Mesenchymal stem cell (in vitro differentiated cells and primary cell): ENCODE measurements around the gene SULT1E1.
A peak's percentile ranks its signal among the peaks of the same experiment; 100 is the strongest.

Experiments used
- DNase-seq: peaks from one replicate; pipeline ENCODE4 v3.0.0-alpha.2; 2013
- H2AFZ ChIP-seq: one replicate; pipeline ENCODE4 v1.6.1; 2013; ENCODE audit warnings: low read depth, mild to moderate bottlenecking, control low read depth, inconsistent platforms, low read length, moderate library complexity
- H2AK5ac ChIP-seq: 2 replicates; pipeline ENCODE4 v1.6.1; 2013; ENCODE audit warnings: low read length, moderate library complexity, mild to moderate bottlenecking, inconsistent platforms; ENCODE audit not compliant: severe bottlenecking
- H2BK120ac ChIP-seq: one replicate; pipeline ENCODE4 v1.6.1; 2013; ENCODE audit warnings: low read depth, mild to moderate bottlenecking, inconsistent platforms, low read length, moderate library complexity
- H2BK12ac ChIP-seq, 2 experiments: one replicate each; pipeline ENCODE4 v1.6.1; 2013; ENCODE audit warnings: inconsistent platforms in 2 of 2, low read length in 2 of 2, mild to moderate bottlenecking in 2 of 2, moderate library complexity in 2 of 2, control low read depth in 1 of 2
- H2BK15ac ChIP-seq: one replicate; pipeline ENCODE4 v1.6.1; 2013; ENCODE audit warnings: mild to moderate bottlenecking, low read depth, inconsistent platforms; ENCODE audit not compliant: poor library complexity, severe bottlenecking
- H2BK5ac ChIP-seq: 2 replicates; pipeline ENCODE4 v1.6.1; 2013; ENCODE audit warnings: low read depth, mild to moderate bottlenecking, low read length, control low read depth, inconsistent platforms; ENCODE audit not compliant: poor library complexity, severe bottlenecking
- H3K14ac ChIP-seq, 2 experiments: one replicate each; pipeline ENCODE4 v1.6.1; 2013; ENCODE audit warnings: inconsistent platforms in 2 of 2, low read length in 2 of 2, control low read depth in 1 of 2, mild to moderate bottlenecking in 1 of 2, moderate library complexity in 1 of 2
- H3K18ac ChIP-seq, 2 experiments: one replicate each; pipeline ENCODE4 v1.6.1; 2013; ENCODE audit warnings: inconsistent platforms in 2 of 2, low read length in 2 of 2, control low read depth in 1 of 2, low read depth in 1 of 2, mild to moderate bottlenecking in 1 of 2
- H3K23ac ChIP-seq, 2 experiments: one replicate each; pipeline ENCODE4 v1.6.1; 2013; ENCODE audit warnings: inconsistent platforms in 2 of 2, low read length in 2 of 2, mild to moderate bottlenecking in 2 of 2, moderate library complexity in 2 of 2, control low read depth in 1 of 2
- H3K27ac ChIP-seq: 2 replicates; pipeline ENCODE4 v1.5.1; 2013; ENCODE audit warnings: mild to moderate bottlenecking, moderate library complexity, low read length, control low read depth, inconsistent platforms; ENCODE audit not compliant: poor library complexity, severe bottlenecking
- H3K27me3 ChIP-seq, 2 experiments: 2 replicates each; pipeline versions ENCODE4 v1.6.1 to v1.7.0; 2013; ENCODE audit warnings: low read length in 2 of 2, mild to moderate bottlenecking in 2 of 2, moderate library complexity in 2 of 2, control low read depth in 1 of 2, inconsistent platforms in 1 of 2; ENCODE audit not compliant: control insufficient read depth in 1 of 2, insufficient read depth in 1 of 2
- H3K36me3 ChIP-seq, 2 experiments: 2 replicates each; pipeline versions ENCODE4 v1.6.1 to v1.7.0; 2013; ENCODE audit warnings: low read length in 2 of 2, control low read depth in 1 of 2, inconsistent platforms in 1 of 2, low read depth in 1 of 2, mild to moderate bottlenecking in 1 of 2; ENCODE audit not compliant: insufficient read depth in 2 of 2, control insufficient read depth in 1 of 2
- H3K4ac ChIP-seq, 2 experiments: one replicate each; pipeline ENCODE4 v1.6.1; 2013; ENCODE audit warnings: inconsistent platforms in 2 of 2, low read length in 2 of 2, mild to moderate bottlenecking in 2 of 2, moderate library complexity in 2 of 2, control low read depth in 1 of 2, low read depth in 1 of 2
- H3K4me1 ChIP-seq: 2 replicates; pipeline ENCODE4 v1.6.1; 2013; ENCODE audit warnings: low read depth, low read length, control low read depth; ENCODE audit not compliant: control insufficient read depth, insufficient read depth
- H3K4me2 ChIP-seq: 2 replicates; pipeline ENCODE4 v1.6.1; 2013; ENCODE audit warnings: low read length, mild to moderate bottlenecking, inconsistent platforms; ENCODE audit not compliant: poor library complexity, severe bottlenecking
- H3K4me3 ChIP-seq, 2 experiments: 2 replicates each; pipeline versions ENCODE4 v1.5.1 to v1.7.0; 2013; ENCODE audit warnings: low read length in 2 of 2, mild to moderate bottlenecking in 2 of 2, control low read depth in 1 of 2, low read depth in 1 of 2; ENCODE audit not compliant: insufficient read depth in 1 of 2
- H3K79me1 ChIP-seq: replicated peaks from 2 replicates; pipeline ENCODE4 v1.6.1; 2013; ENCODE audit warnings: mild to moderate bottlenecking, control low read depth, low read length, inconsistent platforms; ENCODE audit not compliant: poor library complexity, severe bottlenecking
- H3K9ac ChIP-seq: 2 replicates; pipeline ENCODE4 v1.7.0; 2013; ENCODE audit warnings: mild to moderate bottlenecking, low read length, moderate library complexity
- H3K9me3 ChIP-seq: 2 replicates; pipeline ENCODE4 v1.7.0; 2013; ENCODE audit warnings: mild to moderate bottlenecking, low read length; ENCODE audit not compliant: control insufficient read depth
- H4K8ac ChIP-seq: one replicate; pipeline ENCODE4 v1.6.1; 2013; ENCODE audit warnings: inconsistent platforms, mild to moderate bottlenecking, low read length, moderate library complexity
- H4K91ac ChIP-seq: one replicate; pipeline ENCODE4 v1.6.1; 2013; ENCODE audit warnings: mild to moderate bottlenecking, low read length, inconsistent platforms
- WGBS: methylation state at CpG from one replicate; pipeline ENCODE4 v1.1.7; 2013; ENCODE audit warnings: mixed read lengths; 5-methylcytosine and 5-hydroxymethylcytosine counted together

The SULT1E1 gene

GRCh38 chr4:69859140-69859685, 732 bp downstream of the SULT1E1 start:
- DNase-seq, result no peak
- no CpG with 5 or more reads among the region's 1 CpG for WGBS
- Histone ChIP-seq H3K9me3 (no peaks in the 10 kb centered on the region), H3K79me1 (no peaks in the 10 kb centered on the region), H3K27ac (no peak overlapping the region), H2BK15ac (no peak overlapping the region), H3K4me1 (no peaks in the 10 kb centered on the region), H4K8ac (no peak overlapping the region), H3K4me2 (no peak overlapping the region), H3K4me3 (no peak overlapping the region), H3K23ac (no peak overlapping the region), H2AFZ (no peak overlapping the region), H2BK120ac (no peak overlapping the region), H2BK12ac (no peak overlapping the region), H3K18ac (no peak overlapping the region), H3K4ac (no peak overlapping the region), H3K9ac (no peak overlapping the region), H3K36me3 (no peaks in the 10 kb centered on the region), H3K27me3 (no peaks in the 10 kb centered on the region), H4K91ac (no peak overlapping the region), H2BK5ac (no peak overlapping the region), H2AK5ac (no peak overlapping the region), H3K14ac (no peak overlapping the region)

- H2BK12ac ChIP-seq, result no peak overlapping the region
- H3K4ac ChIP-seq, result no peak overlapping the region
- H3K79me1 ChIP-seq, result no peaks in the 10 kb centered on the region
- WGBS, result 53% methylated on average over 1 of the region's 1 CpG
- H3K4me2 ChIP-seq, result no peak overlapping the region
- H4K91ac ChIP-seq, result no peak overlapping the region
- no peak overlapping the region for H3K27ac ChIP-seq
- no peak overlapping the region for H3K14ac ChIP-seq
- H3K4me3 ChIP-seq, result no peak overlapping the region
- no peak overlapping the region for H4K8ac ChIP-seq
- no peak overlapping the region for H2AK5ac ChIP-seq
- H2AFZ ChIP-seq, result no peak overlapping the region
- H3K36me3 ChIP-seq, result no peaks in the 10 kb centered on the region
- H3K23ac ChIP-seq, result no peak overlapping the region
- H3K18ac ChIP-seq, result no peak overlapping the region
- H2BK5ac ChIP-seq, result no peak overlapping the region
- H2BK120ac ChIP-seq, result no peak overlapping the region
- no peaks in the 10 kb centered on the region for H3K4me1 ChIP-seq
- H3K27me3 ChIP-seq, result no peaks in the 10 kb centered on the region
- H3K9me3 ChIP-seq, result no peaks in the 10 kb centered on the region
- H2BK15ac ChIP-seq, result no peak overlapping the region
- H3K9ac ChIP-seq, result no peak overlapping the region
- peak; percentile 28 for DNase-seq
These were observed 1.3 kb downstream of the SULT1E1 start for GRCh38 chr4:69858690-69859089.

- H3K23ac ChIP-seq, result no peak overlapping the region
- no peaks in the 10 kb centered on the region for H3K36me3 ChIP-seq
- no peak overlapping the region for H4K8ac ChIP-seq
- no peak overlapping the region for H2BK12ac ChIP-seq
- no peak overlapping the region for H4K91ac ChIP-seq
- no peak overlapping the region for H3K4me2 ChIP-seq
- H3K18ac ChIP-seq, result no peak overlapping the region
- no peak overlapping the region for H3K9ac ChIP-seq
- no peak overlapping the region for H2AFZ ChIP-seq
- no peaks in the 10 kb centered on the region for H3K79me1 ChIP-seq
- H3K4me1 ChIP-seq, result no peaks in the 10 kb centered on the region
- H2BK15ac ChIP-seq, result no peak overlapping the region
- WGBS, result 100% methylated on average over 2 of the region's 2 CpGs
- H3K27ac ChIP-seq, result no peak overlapping the region
- no peaks in the 10 kb centered on the region for H3K9me3 ChIP-seq
- no peak overlapping the region for H3K4me3 ChIP-seq
- H2AK5ac ChIP-seq, result no peak overlapping the region
- H3K27me3 ChIP-seq, result no peaks in the 10 kb centered on the region
- no peak for DNase-seq
- no peak overlapping the region for H3K14ac ChIP-seq
- no peak overlapping the region for H2BK120ac ChIP-seq
- no peak overlapping the region for H3K4ac ChIP-seq
- no peak overlapping the region for H2BK5ac ChIP-seq
These were observed 4.1 kb downstream of the SULT1E1 start for GRCh38 chr4:69855822-69856221.

GRCh38 chr4:69849969-69850368, 10.0 kb downstream of the SULT1E1 start:
- no peak overlapping the region for H3K14ac ChIP-seq
- no peak overlapping the region for H4K91ac ChIP-seq
- no peak overlapping the region for H2BK120ac ChIP-seq
- no peak for DNase-seq
- no peaks in the 10 kb centered on the region for H3K27me3 ChIP-seq
- H3K4ac ChIP-seq, result no peak overlapping the region
- no peak overlapping the region for H3K18ac ChIP-seq
- no peak overlapping the region for H3K23ac ChIP-seq
- no peak overlapping the region for H3K4me2 ChIP-seq
- no peak overlapping the region for H2AFZ ChIP-seq
- no peaks in the 10 kb centered on the region for H3K9me3 ChIP-seq
- 43% methylated on average over 1 of the region's 1 CpG for WGBS
- no peaks in the 10 kb centered on the region for H3K79me1 ChIP-seq
- no peak overlapping the region for H2AK5ac ChIP-seq
- no peak overlapping the region for H2BK5ac ChIP-seq
- H3K4me1 ChIP-seq, result no peaks in the 10 kb centered on the region
- H3K27ac ChIP-seq, result no peak overlapping the region
- H3K4me3 ChIP-seq, result no peak overlapping the region
- no peak overlapping the region for H2BK12ac ChIP-seq
- no peak overlapping the region for H3K9ac ChIP-seq
- H4K8ac ChIP-seq, result no peak overlapping the region
- H3K36me3 ChIP-seq, result no peaks in the 10 kb centered on the region
- H2BK15ac ChIP-seq, result no peak overlapping the region
